Measurements from ENCODE around the gene GRID2. TPM values are rescaled to one million over a fixed set of nuclear protein-coding genes. Genes with fewer than 3 reads are reported as not detected.

GRID2 gene
- total and polyA plus RNA-seq, 10 of the 15 experiments (the other 5 are each of a cell fraction or from before 2014, with no cell fraction given) = not detected

DNA sequence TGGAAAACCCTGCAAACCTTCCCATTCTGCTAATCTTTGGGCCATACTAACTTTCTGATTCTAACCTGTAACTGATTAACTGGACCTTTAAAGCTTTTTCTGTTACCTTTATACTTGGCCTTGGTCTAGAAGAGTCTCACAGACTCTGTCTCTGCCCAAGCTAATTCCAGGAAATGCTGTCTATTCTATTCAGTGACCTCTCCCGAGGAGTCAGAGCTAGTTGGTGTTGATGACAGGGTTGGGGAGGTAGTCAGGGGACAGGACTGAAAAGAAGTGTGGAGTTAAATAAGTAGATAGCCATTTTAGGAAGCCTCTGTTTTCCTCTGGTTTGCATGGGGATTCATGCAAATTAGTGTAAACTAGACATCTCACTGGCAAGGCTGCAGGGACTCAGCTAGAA, 429.5 kb downstream of the GRID2 start (continued):
- TF ChIP-seq ZNF384 (IDR thresholded peaks at IDR 0.05; ENCODE audit: borderline replicate concordance, low read depth, low read length) = no peak

DNA sequence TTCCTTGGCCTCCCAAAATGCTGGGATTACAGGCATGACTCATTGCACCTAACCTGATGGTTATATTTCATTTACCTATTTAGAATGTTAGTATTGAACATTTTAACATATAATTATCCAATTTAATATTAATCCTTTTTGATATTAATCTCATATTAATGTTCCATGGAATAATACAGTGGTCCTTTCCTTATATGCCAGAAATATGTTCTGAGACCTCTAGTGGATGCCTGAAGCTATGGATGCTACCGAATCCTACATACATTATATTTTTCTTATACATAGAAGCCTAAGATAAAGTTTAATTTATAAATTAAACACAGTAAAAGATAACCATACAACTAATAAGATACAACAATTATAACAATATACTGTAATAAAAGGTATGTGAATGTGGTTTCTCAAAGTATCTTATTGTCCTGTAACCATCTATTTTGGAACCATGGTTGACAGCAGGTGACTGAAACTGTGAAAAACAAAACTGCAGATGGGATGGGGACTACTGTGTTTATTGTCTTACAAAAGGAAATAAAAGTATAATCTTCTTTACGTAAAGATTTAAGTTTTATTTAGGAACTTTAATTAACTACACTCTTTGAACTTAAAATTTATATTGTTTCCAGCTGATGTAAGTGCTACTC, 431.4 kb downstream of the GRID2 start:
- WGBS (ENCODE audit: insufficient coverage, insufficient replicate concordance, low lambda C conversion rate, missing lambda C conversion rate) = 14% methylated on average over 2 of the region's 2 CpGs
- Histone ChIP-seq H3K79me2 (ENCODE audit: control insufficient read depth, insufficient read depth, low read length) (no peaks in the 10 kb centered on the region), H3K9ac (ENCODE audit: control insufficient read depth, insufficient read depth, low read length) (no peak overlapping the region), H3K4me1 (ENCODE audit: control insufficient read depth, insufficient read depth, low read length) (no peaks in the 10 kb centered on the region), H4K20me1 (ENCODE audit: control insufficient read depth, insufficient read depth) (no peaks in the 10 kb centered on the region), H3K4me3 (no peak overlapping the region), H3K36me3 (ENCODE audit: control insufficient read depth in 2 of 2, insufficient read depth in 2 of 2, low read length in 1 of 2) (no peaks in the 10 kb centered on the region), H2AFZ (ENCODE audit: control insufficient read depth, low read depth, low read length) (no peak overlapping the region), H3K4me2 (ENCODE audit: control insufficient read depth, insufficient read depth) (no peak overlapping the region), H3K27ac (ENCODE audit: control insufficient read depth, insufficient read depth) (no peak overlapping the region), H3K9me3 (replicated peaks; ENCODE audit: control insufficient read depth, insufficient read depth, low read length) (no peaks in the 10 kb centered on the region), H3K27me3 (replicated peaks in 1 of 2; ENCODE audit: control insufficient read depth in 2 of 2, insufficient read depth in 2 of 2, low read length in 1 of 2) (no peaks in the 10 kb centered on the region)
- no peak for DNase-seq (ENCODE audit: low read depth, low spot score)
- ChIA-PET CTCF (no interaction called here), SMC1A (ENCODE audit: uncharacterized antibody, unreplicated experiment) (no interaction called here), RAD21 (ENCODE audit: unreplicated experiment) (no interaction called here), POLR2A (no interaction called here)
- FAIRE-seq = no peak
- no TSS peak for BruUV-seq (replicated peaks)
- intact Hi-C loops (cut with micrococcal nuclease; ENCODE audit: unreplicated experiment) (no loop called here), in situ Hi-C loops (cut with MboI) (no loop called here)
- ATAC-seq = no peak
- TF ChIP-seq RAD51 (IDR thresholded peaks at IDR 0.05) (no peak), SIN3A (IDR thresholded peaks at IDR 0.05; ENCODE audit: low read depth, low read length) (no peak), CREB1 (IDR thresholded peaks at IDR 0.05; ENCODE audit: low read depth) (no peak), POLR2A (IDR thresholded peaks at IDR 0.05; ENCODE audit: low read depth, low read length) (no peak), SRF (IDR thresholded peaks at IDR 0.05; ENCODE audit: low read depth in 2 of 2, low read length in 2 of 2) (no peak), CBX5 (IDR thresholded peaks at IDR 0.05; ENCODE audit: low read depth) (no peak), RELA (IDR thresholded peaks at IDR 0.05; ENCODE audit: borderline replicate concordance, partially characterized antibody) (no peak), SREBF1 (IDR thresholded peaks at IDR 0.05; ENCODE audit: low read length) (no peak), POU2F2 (IDR thresholded peaks at IDR 0.05; ENCODE audit: borderline replicate concordance, low read depth, low read length) (no peak), PML (IDR thresholded peaks at IDR 0.05; ENCODE audit: low read length) (no peak)
- TF ChIP-seq, protein P1, sequence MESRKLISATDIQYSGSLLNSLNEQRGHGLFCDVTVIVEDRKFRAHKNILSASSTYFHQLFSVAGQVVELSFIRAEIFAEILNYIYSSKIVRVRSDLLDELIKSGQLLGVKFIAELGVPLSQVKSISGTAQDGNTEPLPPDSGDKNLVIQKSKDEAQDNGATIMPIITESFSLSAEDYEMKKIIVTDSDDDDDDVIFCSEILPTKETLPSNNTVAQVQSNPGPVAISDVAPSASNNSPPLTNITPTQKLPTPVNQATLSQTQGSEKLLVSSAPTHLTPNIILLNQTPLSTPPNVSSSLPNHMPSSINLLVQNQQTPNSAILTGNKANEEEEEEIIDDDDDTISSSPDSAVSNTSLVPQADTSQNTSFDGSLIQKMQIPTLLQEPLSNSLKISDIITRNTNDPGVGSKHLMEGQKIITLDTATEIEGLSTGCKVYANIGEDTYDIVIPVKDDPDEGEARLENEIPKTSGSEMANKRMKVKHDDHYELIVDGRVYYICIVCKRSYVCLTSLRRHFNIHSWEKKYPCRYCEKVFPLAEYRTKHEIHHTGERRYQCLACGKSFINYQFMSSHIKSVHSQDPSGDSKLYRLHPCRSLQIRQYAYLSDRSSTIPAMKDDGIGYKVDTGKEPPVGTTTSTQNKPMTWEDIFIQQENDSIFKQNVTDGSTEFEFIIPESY (IDR thresholded peaks at IDR 0.05) = no peak

Measured in GM12878 (cell line).